Liver (tissue), 9 donors: ENCODE results near the gene ADH7. TPM values are rescaled to one million over a fixed set of nuclear protein-coding genes. Genes with fewer than 3 reads are reported as not detected.
A peak's percentile ranks its signal among the peaks of the same experiment; 100 is the strongest.

Source experiments
- DNase-seq: peaks from one replicate; pipeline ENCODE4 v3.0.0-alpha.2; 2017; ENCODE audit warnings: low spot score
- H3K27ac ChIP-seq, 2 donors: one replicate each; pipeline ENCODE4 v1.7.0; 2013; ENCODE audit warnings: inconsistent platforms in 2 of 2, low read length in 2 of 2, control low read depth in 1 of 2, low read depth in 1 of 2, mild to moderate bottlenecking in 1 of 2
- H3K27me3 ChIP-seq, 4 donors: one replicate each; pipeline versions ENCODE4 v1.6.1 to v1.7.0; 2013; ENCODE audit warnings: low read length in 3 of 4, inconsistent platforms in 1 of 4, mild to moderate bottlenecking in 1 of 4, moderate library complexity in 1 of 4; ENCODE audit not compliant: control insufficient read depth in 4 of 4, insufficient read depth in 4 of 4
- H3K36me3 ChIP-seq, 4 donors: one replicate each; pipeline versions ENCODE4 v1.6.1 to v1.7.0; 2013; ENCODE audit warnings: low read length in 3 of 4, mild to moderate bottlenecking in 3 of 4, low read depth in 1 of 4, moderate library complexity in 1 of 4; ENCODE audit not compliant: control insufficient read depth in 4 of 4, insufficient read depth in 3 of 4
- H3K4me1 ChIP-seq, 4 donors: one replicate each; pipeline versions ENCODE4 v1.6.1 to v1.7.0; 2013; ENCODE audit warnings: low read length in 3 of 4, mild to moderate bottlenecking in 3 of 4, moderate library complexity in 1 of 4; ENCODE audit not compliant: control insufficient read depth in 4 of 4, insufficient read depth in 4 of 4
- H3K4me3 ChIP-seq, 3 donors: one replicate each; pipeline versions ENCODE4 v1.6.1 to v1.7.0; 2013; ENCODE audit warnings: low read length in 3 of 3, control low read depth in 1 of 3, low read depth in 1 of 3, mild to moderate bottlenecking in 1 of 3
- H3K9ac ChIP-seq, 2 donors: one replicate each; pipeline ENCODE4 v1.7.0; 2013; ENCODE audit warnings: low read length in 2 of 2, mild to moderate bottlenecking in 2 of 2, moderate library complexity in 2 of 2, control low read depth in 1 of 2, low read depth in 1 of 2
- H3K9me3 ChIP-seq, 4 donors: one replicate each; pipeline versions ENCODE4 v1.6.1 to v1.7.0; 2013; ENCODE audit warnings: low read length in 3 of 4; ENCODE audit not compliant: control insufficient read depth in 4 of 4
- EGR1 ChIP-seq, 2 donors: IDR thresholded peaks; 2 replicates each; pipeline ENCODE4 v1.6.1; 2016 to 2018; ENCODE audit warnings: antibody characterized with exemption in 2 of 2, low read depth in 2 of 2
- FOXA1 ChIP-seq: IDR thresholded peaks from 2 replicates; pipeline ENCODE4 v1.6.1; 2016; ENCODE audit warnings: antibody characterized with exemption
- FOXA2 ChIP-seq: IDR thresholded peaks from 2 replicates; pipeline ENCODE4 v1.6.1; 2016; ENCODE audit warnings: antibody characterized with exemption
- GABPA ChIP-seq, 2 donors: IDR thresholded peaks in 1 of 2; conservative IDR thresholded peaks in 1 of 2; 2 replicates each; pipeline ENCODE4 v1.6.1; 2016; ENCODE audit warnings: antibody characterized with exemption in 2 of 2, mild to moderate bottlenecking in 1 of 2, moderate library complexity in 1 of 2
- HNF4A ChIP-seq, 2 donors: conservative IDR thresholded peaks; 2 replicates each; pipeline ENCODE4 v1.6.1; 2016; ENCODE audit warnings: antibody characterized with exemption in 2 of 2, mild to moderate bottlenecking in 2 of 2
- HNF4G ChIP-seq: IDR thresholded peaks from 2 replicates; pipeline ENCODE4 v1.6.1; 2016; ENCODE audit warnings: antibody characterized with exemption
- JUND ChIP-seq, 2 donors: IDR thresholded peaks; 2 replicates each; pipeline ENCODE4 v1.6.1; 2016; ENCODE audit warnings: antibody characterized with exemption in 2 of 2
- NR2F2 ChIP-seq: IDR thresholded peaks from 2 replicates; pipeline ENCODE4 v1.6.1; 2016; ENCODE audit warnings: antibody characterized with exemption
- RAD21 ChIP-seq, 2 donors: IDR thresholded peaks; 2 replicates each; pipeline ENCODE4 v1.6.1; 2016; ENCODE audit warnings: antibody characterized with exemption in 2 of 2, mild to moderate bottlenecking in 2 of 2
- RXRA ChIP-seq, 2 donors: IDR thresholded peaks; 2 replicates each; pipeline ENCODE4 v1.6.1; 2017 to 2018; ENCODE audit warnings: antibody characterized with exemption in 2 of 2, mild to moderate bottlenecking in 1 of 2
- SP1 ChIP-seq: IDR thresholded peaks from 2 replicates; pipeline ENCODE4 v1.6.1; 2018; ENCODE audit warnings: antibody characterized with exemption, mild to moderate bottlenecking
- TAF1 ChIP-seq: conservative IDR thresholded peaks from 2 replicates; pipeline ENCODE4 v1.6.1; 2016; ENCODE audit warnings: antibody characterized with exemption, mild to moderate bottlenecking
- YY1 ChIP-seq: IDR thresholded peaks from 2 replicates; pipeline ENCODE4 v1.6.1; 2016; ENCODE audit warnings: antibody characterized with exemption, mild to moderate bottlenecking
- polyA plus RNA-seq, 2 donors: library from polyadenylated mRNA; stranded (reverse) in 1 of 2; unstranded in 1 of 2; fragments of 200-250 nt in 1 of 2; fragments of >200 nt in 1 of 2; fragmentation: Nextera tagmentation in 1 of 2; extraction: Ambion mirVana in 1 of 2; gene quantifications; one replicate each; pipeline versions ENCODE4 v1.2.1 to v1.2.3, GENCODE V29; 2013 to 2015
- total RNA-seq, 2 donors: library from RNA; depleted of rRNA; stranded (reverse); fragments of >200 nt; gene quantifications; one replicate each; pipeline ENCODE4 v1.2.3, GENCODE V29; 2014
- TF ChIP-seq, protein P1 (sequence below): IDR thresholded peaks from 2 replicates; pipeline ENCODE4 v1.6.1; 2016; ENCODE audit warnings: antibody characterized with exemption
- TF ChIP-seq, protein P2 (sequence below): IDR thresholded peaks from 2 replicates; pipeline ENCODE4 v1.6.1; 2016; ENCODE audit warnings: antibody characterized with exemption
- TF ChIP-seq, protein P3 (sequence below): fragments of 150-350 bp; IDR thresholded peaks from 2 replicates; pipeline ENCODE4 v1.5.1; 2017; ENCODE audit warnings: improper control_type of control experiment, low read depth, low read length; ENCODE audit not compliant: missing input control
- TF ChIP-seq, protein P4 (sequence below): IDR thresholded peaks from 2 replicates; pipeline ENCODE4 v1.6.1; 2016; ENCODE audit warnings: antibody characterized with exemption, mild to moderate bottlenecking
- TF ChIP-seq, protein P5 (sequence below): IDR thresholded peaks from 2 replicates; pipeline ENCODE4 v1.6.1; 2016; ENCODE audit warnings: antibody characterized with exemption
- donor health status: healthy.
- donor health status: healthy.
- donor health status: healthy.
- donor health status: healthy.
- donor health status: healthy.

ADH7 gene
- total and polyA plus RNA-seq, 4 donors = under 0.01 TPM; not detected in 3

DNA sequence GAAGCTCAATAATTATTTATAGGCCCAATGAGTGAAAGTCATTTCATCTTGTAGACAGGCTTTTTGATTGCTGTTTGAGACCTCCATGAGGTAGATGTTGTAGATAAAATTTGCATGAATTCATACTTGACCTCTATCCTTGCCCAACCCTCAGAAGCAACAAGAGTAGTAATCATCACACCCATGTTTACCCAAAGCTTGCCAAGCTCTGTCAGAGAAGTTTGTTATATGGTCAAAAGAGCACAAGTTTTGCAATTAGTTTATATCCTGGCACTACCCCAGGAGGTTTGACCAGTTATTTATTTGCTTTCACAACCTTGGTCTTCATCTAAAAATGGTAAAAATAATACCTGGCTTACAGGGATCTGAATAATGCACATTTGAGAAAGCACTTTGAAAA lies 20.7 kb downstream of the ADH7 start:
- peak overlapping the region; percentile 82 to 91 for H3K27ac ChIP-seq
- TF ChIP-seq HNF4A (conservative IDR thresholded peaks at IDR 0.05) (peak; percentile 83 to 86), SP1 (peak; percentile 78), HNF4G (no peak), JUND (IDR thresholded peaks at IDR 0.05) (peak; percentile 36 to 69), RXRA (IDR thresholded peaks at IDR 0.05) (peak; percentile 85 to 92), EGR1 (IDR thresholded peaks at IDR 0.05; ENCODE audit: low read depth in 2 of 2) (no peak), FOXA1 (peak; percentile 92), YY1 (peak; percentile 29), RAD21 (IDR thresholded peaks at IDR 0.05) (peak; percentile 22 to 45), FOXA2 (peak; percentile 96), NR2F2 (no peak), GABPA (IDR thresholded peaks at IDR 0.05 in 1 of 2, conservative IDR thresholded peaks at IDR 0.05 in 1 of 2) (no peak), TAF1 (no peak)
- TF ChIP-seq, protein P1, sequence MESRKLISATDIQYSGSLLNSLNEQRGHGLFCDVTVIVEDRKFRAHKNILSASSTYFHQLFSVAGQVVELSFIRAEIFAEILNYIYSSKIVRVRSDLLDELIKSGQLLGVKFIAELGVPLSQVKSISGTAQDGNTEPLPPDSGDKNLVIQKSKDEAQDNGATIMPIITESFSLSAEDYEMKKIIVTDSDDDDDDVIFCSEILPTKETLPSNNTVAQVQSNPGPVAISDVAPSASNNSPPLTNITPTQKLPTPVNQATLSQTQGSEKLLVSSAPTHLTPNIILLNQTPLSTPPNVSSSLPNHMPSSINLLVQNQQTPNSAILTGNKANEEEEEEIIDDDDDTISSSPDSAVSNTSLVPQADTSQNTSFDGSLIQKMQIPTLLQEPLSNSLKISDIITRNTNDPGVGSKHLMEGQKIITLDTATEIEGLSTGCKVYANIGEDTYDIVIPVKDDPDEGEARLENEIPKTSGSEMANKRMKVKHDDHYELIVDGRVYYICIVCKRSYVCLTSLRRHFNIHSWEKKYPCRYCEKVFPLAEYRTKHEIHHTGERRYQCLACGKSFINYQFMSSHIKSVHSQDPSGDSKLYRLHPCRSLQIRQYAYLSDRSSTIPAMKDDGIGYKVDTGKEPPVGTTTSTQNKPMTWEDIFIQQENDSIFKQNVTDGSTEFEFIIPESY = peak; percentile 72
- TF ChIP-seq, protein P2, sequence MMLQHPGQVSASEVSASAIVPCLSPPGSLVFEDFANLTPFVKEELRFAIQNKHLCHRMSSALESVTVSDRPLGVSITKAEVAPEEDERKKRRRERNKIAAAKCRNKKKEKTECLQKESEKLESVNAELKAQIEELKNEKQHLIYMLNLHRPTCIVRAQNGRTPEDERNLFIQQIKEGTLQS = peak; percentile 30
- TF ChIP-seq, protein P3, sequence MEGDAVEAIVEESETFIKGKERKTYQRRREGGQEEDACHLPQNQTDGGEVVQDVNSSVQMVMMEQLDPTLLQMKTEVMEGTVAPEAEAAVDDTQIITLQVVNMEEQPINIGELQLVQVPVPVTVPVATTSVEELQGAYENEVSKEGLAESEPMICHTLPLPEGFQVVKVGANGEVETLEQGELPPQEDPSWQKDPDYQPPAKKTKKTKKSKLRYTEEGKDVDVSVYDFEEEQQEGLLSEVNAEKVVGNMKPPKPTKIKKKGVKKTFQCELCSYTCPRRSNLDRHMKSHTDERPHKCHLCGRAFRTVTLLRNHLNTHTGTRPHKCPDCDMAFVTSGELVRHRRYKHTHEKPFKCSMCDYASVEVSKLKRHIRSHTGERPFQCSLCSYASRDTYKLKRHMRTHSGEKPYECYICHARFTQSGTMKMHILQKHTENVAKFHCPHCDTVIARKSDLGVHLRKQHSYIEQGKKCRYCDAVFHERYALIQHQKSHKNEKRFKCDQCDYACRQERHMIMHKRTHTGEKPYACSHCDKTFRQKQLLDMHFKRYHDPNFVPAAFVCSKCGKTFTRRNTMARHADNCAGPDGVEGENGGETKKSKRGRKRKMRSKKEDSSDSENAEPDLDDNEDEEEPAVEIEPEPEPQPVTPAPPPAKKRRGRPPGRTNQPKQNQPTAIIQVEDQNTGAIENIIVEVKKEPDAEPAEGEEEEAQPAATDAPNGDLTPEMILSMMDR = no peak
- TF ChIP-seq, protein P4, sequence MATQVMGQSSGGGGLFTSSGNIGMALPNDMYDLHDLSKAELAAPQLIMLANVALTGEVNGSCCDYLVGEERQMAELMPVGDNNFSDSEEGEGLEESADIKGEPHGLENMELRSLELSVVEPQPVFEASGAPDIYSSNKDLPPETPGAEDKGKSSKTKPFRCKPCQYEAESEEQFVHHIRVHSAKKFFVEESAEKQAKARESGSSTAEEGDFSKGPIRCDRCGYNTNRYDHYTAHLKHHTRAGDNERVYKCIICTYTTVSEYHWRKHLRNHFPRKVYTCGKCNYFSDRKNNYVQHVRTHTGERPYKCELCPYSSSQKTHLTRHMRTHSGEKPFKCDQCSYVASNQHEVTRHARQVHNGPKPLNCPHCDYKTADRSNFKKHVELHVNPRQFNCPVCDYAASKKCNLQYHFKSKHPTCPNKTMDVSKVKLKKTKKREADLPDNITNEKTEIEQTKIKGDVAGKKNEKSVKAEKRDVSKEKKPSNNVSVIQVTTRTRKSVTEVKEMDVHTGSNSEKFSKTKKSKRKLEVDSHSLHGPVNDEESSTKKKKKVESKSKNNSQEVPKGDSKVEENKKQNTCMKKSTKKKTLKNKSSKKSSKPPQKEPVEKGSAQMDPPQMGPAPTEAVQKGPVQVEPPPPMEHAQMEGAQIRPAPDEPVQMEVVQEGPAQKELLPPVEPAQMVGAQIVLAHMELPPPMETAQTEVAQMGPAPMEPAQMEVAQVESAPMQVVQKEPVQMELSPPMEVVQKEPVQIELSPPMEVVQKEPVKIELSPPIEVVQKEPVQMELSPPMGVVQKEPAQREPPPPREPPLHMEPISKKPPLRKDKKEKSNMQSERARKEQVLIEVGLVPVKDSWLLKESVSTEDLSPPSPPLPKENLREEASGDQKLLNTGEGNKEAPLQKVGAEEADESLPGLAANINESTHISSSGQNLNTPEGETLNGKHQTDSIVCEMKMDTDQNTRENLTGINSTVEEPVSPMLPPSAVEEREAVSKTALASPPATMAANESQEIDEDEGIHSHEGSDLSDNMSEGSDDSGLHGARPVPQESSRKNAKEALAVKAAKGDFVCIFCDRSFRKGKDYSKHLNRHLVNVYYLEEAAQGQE = no peak
- TF ChIP-seq, protein P5, sequence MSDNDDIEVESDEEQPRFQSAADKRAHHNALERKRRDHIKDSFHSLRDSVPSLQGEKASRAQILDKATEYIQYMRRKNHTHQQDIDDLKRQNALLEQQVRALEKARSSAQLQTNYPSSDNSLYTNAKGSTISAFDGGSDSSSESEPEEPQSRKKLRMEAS = peak; percentile 16
- H3K27me3 ChIP-seq = no peaks in the 10 kb centered on the region

More for the DNA sequence above, 20.7 kb downstream of the ADH7 start:
- peak overlapping the region in 1 of 2 donors; percentile 59 for H3K9ac ChIP-seq
- peaks cover 6 to 43% (median 27%) of the 10 kb centered on the region in 4 donors for H3K4me1 ChIP-seq
- H3K4me3 ChIP-seq = no peak overlapping the region
- DNase-seq = no peak
- H3K9me3 ChIP-seq = no peaks in the 10 kb centered on the region
- no peaks in the 10 kb centered on the region for H3K36me3 ChIP-seq
